GM19467 (cell line): Measurements from ENCODE around the gene PSMD3.

Experiments
- ATAC-seq: cut with Tn5 transposase; IDR thresholded peaks from one replicate; pipeline ENCODE4 v1.9.1; 2021; ENCODE audit warnings: mild to moderate bottlenecking, moderate library complexity; ENCODE audit not compliant: unreplicated experiment

The PSMD3 gene

GRCh38 chr17:40041196-40041595 is 60.6 kb downstream of the PSMD3 start:
- ATAC-seq = no peak
